Keratinocyte (primary cell): Measurements from ENCODE around the gene MAOA. TPM values are rescaled to one million over a fixed set of nuclear protein-coding genes. Genes with fewer than 3 reads are reported as not detected.

Experiments
- DNase-seq: peaks from one replicate; pipeline ENCODE4 v3.0.0-alpha.2; 2011; ENCODE audit warnings: low read depth, missing footprints, low spot score
- FAIRE-seq: peaks from 2 replicates; lab custom pipeline; 2011; peaks lifted over from hg19 to GRCh38; lab: Jason Lieb, UNC
- H2AFZ ChIP-seq: 2 replicates; pipeline ENCODE4 v1.6.0; 2012; ENCODE audit warnings: low read length, control low read depth, inconsistent platforms; ENCODE audit not compliant: control insufficient read depth
- H3K27ac ChIP-seq: 2 replicates; pipeline ENCODE4 v1.5.1; 2011; ENCODE audit warnings: low read length; ENCODE audit not compliant: control insufficient read depth, insufficient read depth
- H3K27me3 ChIP-seq: 3 replicates; pipeline ENCODE4 v1.6.0; 2011; ENCODE audit warnings: low read length; ENCODE audit not compliant: control insufficient read depth, insufficient read depth; ENCODE audit errors: extremely low read depth
- H3K36me3 ChIP-seq, 2 experiments: 2 replicates in 1 of 2; 3 replicates in 1 of 2; pipeline ENCODE4 v1.5.1; 2011; ENCODE audit warnings: low read length in 2 of 2, mild to moderate bottlenecking in 1 of 2; ENCODE audit not compliant: control insufficient read depth in 2 of 2, insufficient read depth in 2 of 2; ENCODE audit errors: extremely low read depth in 1 of 2
- H3K4me1 ChIP-seq: 3 replicates; pipeline ENCODE4 v1.5.1; 2011; ENCODE audit warnings: low read length; ENCODE audit not compliant: control insufficient read depth, insufficient read depth; ENCODE audit errors: extremely low read depth
- H3K4me2 ChIP-seq: 3 replicates; pipeline ENCODE4 v1.6.0; 2011; ENCODE audit warnings: low read depth, low read length; ENCODE audit not compliant: control insufficient read depth, insufficient read depth; ENCODE audit errors: extremely low read depth
- H3K4me3 ChIP-seq, 3 experiments: fragments of 200-600 bp in 1 of 3; sonication (generic) in 1 of 3; 2 replicates in 2 of 3; 3 replicates in 1 of 3; pipeline ENCODE4 v1.5.1; 2011 to 2016; ENCODE audit warnings: low read length in 3 of 3, mild to moderate bottlenecking in 3 of 3, control low read depth in 2 of 3, inconsistent platforms in 1 of 3, low read depth in 1 of 3, mixed read lengths in 1 of 3, mixed run types in 1 of 3, moderate library complexity in 1 of 3; ENCODE audit not compliant: control insufficient read depth in 2 of 3, insufficient read depth in 2 of 3; ENCODE audit errors: extremely low read depth in 1 of 3
- H3K79me2 ChIP-seq: 2 replicates; pipeline ENCODE4 v1.6.0; 2012; ENCODE audit warnings: low read length; ENCODE audit not compliant: control insufficient read depth, insufficient read depth
- H3K9ac ChIP-seq: 3 replicates; pipeline ENCODE4 v1.6.0; 2011; ENCODE audit warnings: low read length; ENCODE audit not compliant: control insufficient read depth, insufficient read depth; ENCODE audit errors: extremely low read depth
- H3K9me1 ChIP-seq: 3 replicates; pipeline ENCODE4 v1.6.0; 2011; ENCODE audit warnings: low read length; ENCODE audit not compliant: control insufficient read depth, insufficient read depth; ENCODE audit errors: extremely low read depth
- H3K9me3 ChIP-seq: 2 replicates; pipeline ENCODE4 v1.5.1; 2012; ENCODE audit warnings: low read depth, low read length; ENCODE audit not compliant: control insufficient read depth
- H4K20me1 ChIP-seq: 3 replicates; pipeline ENCODE4 v1.6.0; 2011; ENCODE audit warnings: low read length; ENCODE audit not compliant: control insufficient read depth, insufficient read depth; ENCODE audit errors: extremely low read depth
- EZH2 ChIP-seq: IDR thresholded peaks from one replicate; pipeline ENCODE4 v1.6.1; 2012; ENCODE audit warnings: inconsistent platforms, mild to moderate bottlenecking, low read length, moderate library complexity
- dilution Hi-C: fragments of 300-500 bp; cut with MboI; formaldehyde crosslinking; loops from one replicate; pipeline ENCODE4 v1.7.0; 2020; ENCODE audit warnings: low sequenced_read_pairs; ENCODE audit not compliant: extremely low pct_ligation_motif_present
- polyA plus RNA-seq, 5 experiments: library from polyadenylated mRNA; depleted of rRNA in 3 of 5; stranded (reverse) in 3 of 5; stranded (forward) in 1 of 5; unstranded in 1 of 5; fragments of >200 nt; gene quantifications; 1 replicate in 1 of 5; 2 replicates in 3 of 5; 3 replicates in 1 of 5; pipeline versions ENCODE4 v1.2.1 to v1.2.3, GENCODE V29; 2011 to 2012; ENCODE audit warnings: missing spikeins in 2 of 5, low read depth in 1 of 5, low replicate concordance in 1 of 5
- TF ChIP-seq, protein P1 (sequence below), 3 experiments: IDR thresholded peaks in 1 of 3; conservative IDR thresholded peaks in 1 of 3; optimal IDR thresholded peaks in 1 of 3; 2 replicates in 2 of 3; 3 replicates in 1 of 3; pipeline versions ENCODE3 to v1.5.1; 2011; ENCODE audit warnings: low read length in 3 of 3, mild to moderate bottlenecking in 3 of 3, moderate library complexity in 2 of 3, control low read depth in 1 of 3, inconsistent platforms in 1 of 3; ENCODE audit not compliant: insufficient read depth in 2 of 3; ENCODE audit errors: extremely low read depth in 1 of 3

The MAOA gene
- polyA plus RNA-seq, 1 donor (not counting 4 experiments of a cell fraction or from before 2014, with no cell fraction given): 69.7 TPM

DNA sequence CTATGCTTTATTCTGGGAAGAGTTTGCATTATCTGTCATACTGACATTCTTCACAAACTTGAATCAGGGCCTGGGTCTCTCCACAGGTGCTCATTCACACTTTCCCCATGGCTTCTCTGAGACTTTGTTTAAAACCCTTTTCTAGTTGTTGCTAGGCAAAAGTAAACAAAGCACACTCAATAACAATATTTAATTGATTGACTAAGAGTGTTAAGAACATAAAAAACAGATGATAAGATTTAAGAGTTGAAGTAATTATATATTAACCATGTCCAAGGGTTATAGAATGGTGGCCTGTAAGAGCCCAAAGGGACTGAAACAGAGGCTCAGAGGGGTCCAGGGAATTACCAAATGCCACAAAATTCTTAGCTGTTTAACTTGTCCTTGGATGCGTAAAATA lies 7.1 kb downstream of the MAOA start:
- no peak for FAIRE-seq
- no peak overlapping the region for H3K4me2 ChIP-seq
- peaks cover 21% of the 10 kb centered on the region for H3K79me2 ChIP-seq
- no peak overlapping the region for H3K9ac ChIP-seq
- H3K4me1 ChIP-seq: peaks cover 3% of the 10 kb centered on the region
- DNase-seq: no peak
- no peaks in the 10 kb centered on the region for H4K20me1 ChIP-seq
- H3K9me3 ChIP-seq: no peaks in the 10 kb centered on the region
- no peak overlapping the region for H3K27ac ChIP-seq
- dilution Hi-C loops: no loop called here
- H3K4me3 ChIP-seq: no peak overlapping the region
- no peaks in the 10 kb centered on the region for H3K36me3 ChIP-seq
- H3K9me1 ChIP-seq: no peaks in the 10 kb centered on the region
- H2AFZ ChIP-seq: no peak overlapping the region
- TF ChIP-seq, protein P1, sequence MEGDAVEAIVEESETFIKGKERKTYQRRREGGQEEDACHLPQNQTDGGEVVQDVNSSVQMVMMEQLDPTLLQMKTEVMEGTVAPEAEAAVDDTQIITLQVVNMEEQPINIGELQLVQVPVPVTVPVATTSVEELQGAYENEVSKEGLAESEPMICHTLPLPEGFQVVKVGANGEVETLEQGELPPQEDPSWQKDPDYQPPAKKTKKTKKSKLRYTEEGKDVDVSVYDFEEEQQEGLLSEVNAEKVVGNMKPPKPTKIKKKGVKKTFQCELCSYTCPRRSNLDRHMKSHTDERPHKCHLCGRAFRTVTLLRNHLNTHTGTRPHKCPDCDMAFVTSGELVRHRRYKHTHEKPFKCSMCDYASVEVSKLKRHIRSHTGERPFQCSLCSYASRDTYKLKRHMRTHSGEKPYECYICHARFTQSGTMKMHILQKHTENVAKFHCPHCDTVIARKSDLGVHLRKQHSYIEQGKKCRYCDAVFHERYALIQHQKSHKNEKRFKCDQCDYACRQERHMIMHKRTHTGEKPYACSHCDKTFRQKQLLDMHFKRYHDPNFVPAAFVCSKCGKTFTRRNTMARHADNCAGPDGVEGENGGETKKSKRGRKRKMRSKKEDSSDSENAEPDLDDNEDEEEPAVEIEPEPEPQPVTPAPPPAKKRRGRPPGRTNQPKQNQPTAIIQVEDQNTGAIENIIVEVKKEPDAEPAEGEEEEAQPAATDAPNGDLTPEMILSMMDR (optimal IDR thresholded peaks at IDR 0.05 in 1 of 3, IDR thresholded peaks at IDR 0.05 in 1 of 3, conservative IDR thresholded peaks at IDR 0.05 in 1 of 3; ENCODE audit: extremely low read depth in 1 of 3, insufficient read depth in 2 of 3, low read length in 3 of 3): no peak
- TF ChIP-seq EZH2: no peak
- H3K27me3 ChIP-seq: no peaks in the 10 kb centered on the region

DNA sequence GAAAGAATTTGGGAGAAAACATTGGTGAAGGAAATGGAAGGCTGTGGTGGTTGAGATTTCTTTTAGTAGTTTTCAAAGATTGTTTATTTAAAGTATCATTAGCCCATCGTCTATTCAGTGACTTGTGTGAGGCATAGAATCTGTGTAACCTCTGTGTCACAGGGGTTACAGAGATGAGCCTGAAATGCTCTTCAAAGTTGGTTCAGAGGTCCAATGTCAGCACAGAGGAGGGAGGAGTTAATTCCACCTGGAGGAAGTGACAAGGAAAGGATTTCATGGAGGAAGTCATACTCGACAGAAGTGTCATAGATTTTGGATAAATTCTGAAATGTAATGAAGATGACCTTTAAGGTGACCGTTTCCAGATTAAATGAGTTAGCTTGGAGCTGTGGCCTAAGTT lies 8.2 kb downstream of the MAOA start:
- dilution Hi-C loops: no loop called here

More for the DNA sequence above, 8.2 kb downstream of the MAOA start:
- Histone ChIP-seq H4K20me1 (no peaks in the 10 kb centered on the region), H3K79me2 (peaks cover 17% of the 10 kb centered on the region), H3K36me3 (no peaks in the 10 kb centered on the region), H3K4me2 (no peak overlapping the region), H3K27ac (no peak overlapping the region), H3K27me3 (no peaks in the 10 kb centered on the region), H3K9me1 (no peaks in the 10 kb centered on the region), H2AFZ (no peak overlapping the region), H3K4me3 (no peak overlapping the region), H3K4me1 (no peaks in the 10 kb centered on the region), H3K9ac (no peak overlapping the region), H3K9me3 (no peaks in the 10 kb centered on the region)
- FAIRE-seq (no peak), DNase-seq (no peak)
- TF ChIP-seq EZH2: no peak
- TF ChIP-seq, protein P1 (optimal IDR thresholded peaks at IDR 0.05 in 1 of 3, IDR thresholded peaks at IDR 0.05 in 1 of 3, conservative IDR thresholded peaks at IDR 0.05 in 1 of 3; ENCODE audit: extremely low read depth in 1 of 3, insufficient read depth in 2 of 3, low read length in 3 of 3): no peak
